Measurements from ENCODE around the gene MYH8. TPM values are rescaled to one million over a fixed set of nuclear protein-coding genes. Genes with fewer than 3 reads are reported as not detected.

MYH8 gene
- not detected in 2 replicates for total RNA-seq

- DNase-seq (ENCODE audit: extremely low read depth, low read depth, low spot score): no peak
Measured at GRCh38 chr17:10421900-10422542, at the start of gene MYH8. Gene MYH8, minus strand, starts transcription at chr17:10421950. Its CDS starts 1,723 bp downstream, at chr17:10420227.

GRCh38 chr17:10469459-10469858 is 47.7 kb upstream of the MYH8 start, which contains the start of gene MYH4:
Gene MYH4, minus strand, starts transcription at chr17:10469559. Its CDS starts 2,814 bp downstream, at chr17:10466745.
- DNase-seq (ENCODE audit: extremely low read depth, low read depth, low spot score): no peak

- no peak for DNase-seq (ENCODE audit: extremely low read depth, low read depth, low spot score)
Measured at GRCh38 chr17:10463402-10463801, 41.7 kb upstream of the MYH8 start.

GRCh38 chr17:10460062-10460461 is 38.3 kb upstream of the MYH8 start:
- DNase-seq (ENCODE audit: extremely low read depth, low read depth, low spot score): no peak

GRCh38 chr17:10458701-10459100 is 37.0 kb upstream of the MYH8 start:
- no peak for DNase-seq (ENCODE audit: extremely low read depth, low read depth, low spot score)

GRCh38 chr17:10457952-10458351 is 36.2 kb upstream of the MYH8 start:
- DNase-seq (ENCODE audit: extremely low read depth, low read depth, low spot score): no peak

GRCh38 chr17:10447026-10447931 is 25.5 kb upstream of the MYH8 start:
- DNase-seq (ENCODE audit: extremely low read depth, low read depth, low spot score): no peak

GRCh38 chr17:10439816-10440215 is 18.1 kb upstream of the MYH8 start:
- no peak for DNase-seq (ENCODE audit: extremely low read depth, low read depth, low spot score)

- no peak for DNase-seq (ENCODE audit: extremely low read depth, low read depth, low spot score)
Measured at GRCh38 chr17:10435096-10435495, 13.3 kb upstream of the MYH8 start.

- no peak for DNase-seq (ENCODE audit: extremely low read depth, low read depth, low spot score)
Measured at GRCh38 chr17:10429421-10430045, 7.8 kb upstream of the MYH8 start.

- DNase-seq (ENCODE audit: extremely low read depth, low read depth, low spot score): no peak
Measured at GRCh38 chr17:10428781-10429180, 7.0 kb upstream of the MYH8 start.

- no peak for DNase-seq (ENCODE audit: extremely low read depth, low read depth, low spot score)
Measured at GRCh38 chr17:10421211-10421610, 539 bp downstream of the MYH8 start.

GRCh38 chr17:10420811-10421210 is 939 bp downstream of the MYH8 start:
- DNase-seq (ENCODE audit: extremely low read depth, low read depth, low spot score): no peak

GRCh38 chr17:10417431-10417830 is 4.3 kb downstream of the MYH8 start:
- no peak for DNase-seq (ENCODE audit: extremely low read depth, low read depth, low spot score)

GRCh38 chr17:10415161-10415560 is 6.6 kb downstream of the MYH8 start:
- no peak for DNase-seq (ENCODE audit: extremely low read depth, low read depth, low spot score)

- no peak for DNase-seq (ENCODE audit: extremely low read depth, low read depth, low spot score)
Measured at GRCh38 chr17:10403589-10403988, 18.2 kb downstream of the MYH8 start.

- no peak for DNase-seq (ENCODE audit: extremely low read depth, low read depth, low spot score)
Measured at GRCh38 chr17:10398352-10398751, 23.4 kb downstream of the MYH8 start.

- DNase-seq (ENCODE audit: extremely low read depth, low read depth, low spot score): no peak
Measured at GRCh38 chr17:10396524-10397163, 25.1 kb downstream of the MYH8 start.

- no peak for DNase-seq (ENCODE audit: extremely low read depth, low read depth, low spot score)
Measured at GRCh38 chr17:10394201-10394887, 27.4 kb downstream of the MYH8 start.

GRCh38 chr17:10392880-10393279 is 28.9 kb downstream of the MYH8 start:
- DNase-seq (ENCODE audit: extremely low read depth, low read depth, low spot score): no peak

Data from glomerular endothelial cell (primary cell).